ENCODE results near the gene ZNF106. TPM values are rescaled to one million over a fixed set of nuclear protein-coding genes. Genes with fewer than 3 reads are reported as not detected.
A peak's percentile ranks its signal among the peaks of the same experiment; 100 is the strongest.

The ZNF106 gene
- total and polyA plus RNA-seq, 4 donors, result 7.5 to 25.4 (median 20.5) TPM

DNA sequence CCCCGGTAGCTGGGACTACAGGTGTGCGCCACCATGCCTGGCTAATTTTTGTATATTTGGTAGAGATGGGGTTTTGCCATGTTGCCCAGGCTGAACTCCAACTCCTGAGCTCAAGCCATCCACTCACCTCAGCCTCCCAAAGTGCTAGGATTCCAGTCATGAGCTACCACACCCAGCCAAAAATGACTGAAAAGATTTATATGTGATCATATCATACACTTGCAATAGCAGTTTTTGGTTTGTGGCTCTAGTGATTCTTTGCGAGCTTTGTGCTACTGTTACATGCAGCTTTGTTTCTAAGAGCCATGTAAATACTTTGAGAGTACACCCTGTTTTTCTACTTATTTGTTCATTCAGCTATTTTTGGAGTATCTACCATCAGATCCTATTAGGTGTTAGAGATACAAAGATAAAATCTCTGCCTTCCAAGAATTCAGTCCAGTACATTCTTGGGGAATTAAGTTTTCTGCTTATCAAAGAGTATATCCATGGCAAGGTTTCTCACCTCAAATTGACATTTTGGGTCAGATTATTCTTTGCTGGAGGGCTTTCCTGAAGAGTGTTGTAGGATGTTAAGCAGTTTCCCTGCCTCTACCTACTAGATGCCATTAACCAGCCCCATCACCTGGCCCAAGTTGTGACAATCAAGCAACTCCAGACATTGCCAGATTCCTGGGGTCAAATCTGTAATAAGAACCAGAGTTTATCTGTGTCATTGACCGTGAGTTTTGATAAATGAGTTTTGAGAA lies 19.5 kb upstream of the ZNF106 start:
- no peak overlapping the region for H3K9ac ChIP-seq (ENCODE audit: low read depth in 1 of 2, low read length in 2 of 2)
- no peaks in the 10 kb centered on the region for H3K9me3 ChIP-seq (ENCODE audit: control insufficient read depth in 4 of 4, low read length in 3 of 4)
- no peak for DNase-seq (ENCODE audit: low spot score)
- TF ChIP-seq SP1 (IDR thresholded peaks at IDR 0.05), result no peak
- TF ChIP-seq, protein P1, sequence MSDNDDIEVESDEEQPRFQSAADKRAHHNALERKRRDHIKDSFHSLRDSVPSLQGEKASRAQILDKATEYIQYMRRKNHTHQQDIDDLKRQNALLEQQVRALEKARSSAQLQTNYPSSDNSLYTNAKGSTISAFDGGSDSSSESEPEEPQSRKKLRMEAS (IDR thresholded peaks at IDR 0.05), result no peak
- no peak for TF ChIP-seq TAF1 (conservative IDR thresholded peaks at IDR 0.05)
- no peak for TF ChIP-seq JUND (IDR thresholded peaks at IDR 0.05)
- H3K4me1 ChIP-seq (ENCODE audit: control insufficient read depth in 4 of 4, insufficient read depth in 4 of 4, low read length in 3 of 4), result peaks cover 0 to 7% (median 0%) of the 10 kb centered on the region in 4 donors
- 91% methylated on average over 4 of the region's 4 CpGs for WGBS
- peaks cover 0 to 10% (median 8%) of the 10 kb centered on the region in 4 donors for H3K36me3 ChIP-seq (ENCODE audit: control insufficient read depth in 4 of 4, insufficient read depth in 3 of 4, low read depth in 1 of 4, low read length in 3 of 4)
- peak overlapping the region; percentile 52 to 57 for H3K27ac ChIP-seq (ENCODE audit: low read depth in 1 of 2, low read length in 2 of 2)
- H3K27me3 ChIP-seq (ENCODE audit: control insufficient read depth in 4 of 4, insufficient read depth in 4 of 4, low read length in 3 of 4), result no peaks in the 10 kb centered on the region
- H3K4me3 ChIP-seq (ENCODE audit: low read depth in 1 of 3, low read length in 3 of 3), result no peak overlapping the region

DNA sequence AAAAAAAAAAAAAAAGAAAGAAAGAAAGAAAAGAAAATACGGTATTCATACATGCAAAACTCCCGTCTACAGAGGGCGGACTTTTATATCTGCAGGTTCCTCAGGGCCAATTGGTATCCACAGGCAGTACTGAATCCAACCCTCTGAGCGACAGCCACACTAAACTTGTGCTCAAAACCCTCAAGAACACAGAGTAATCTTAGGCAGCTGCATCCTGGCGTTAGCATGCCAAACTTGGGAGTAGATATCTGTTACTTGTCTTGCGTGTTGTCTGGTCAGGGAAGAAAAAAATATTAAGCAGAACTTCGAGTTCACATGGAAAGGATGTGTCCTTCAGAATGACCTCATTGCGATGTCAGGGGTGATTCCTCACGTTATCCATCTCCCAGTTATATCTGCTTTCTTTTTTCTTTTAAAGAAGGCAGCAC lies 17.3 kb upstream of the ZNF106 start:
- Histone ChIP-seq H3K9ac (ENCODE audit: low read depth in 1 of 2, low read length in 2 of 2) (no peak overlapping the region), H3K27me3 (ENCODE audit: control insufficient read depth in 4 of 4, insufficient read depth in 4 of 4, low read length in 3 of 4) (no peaks in the 10 kb centered on the region), H3K4me3 (ENCODE audit: low read depth in 1 of 3, low read length in 3 of 3) (no peak overlapping the region), H3K36me3 (ENCODE audit: control insufficient read depth in 4 of 4, insufficient read depth in 3 of 4, low read depth in 1 of 4, low read length in 3 of 4) (peaks cover 0 to under 1% (median 0%) of the 10 kb centered on the region in 4 donors), H3K27ac (ENCODE audit: low read depth in 1 of 2, low read length in 2 of 2) (peak overlapping the region in 1 of 2 donors; percentile 14), H3K9me3 (ENCODE audit: control insufficient read depth in 4 of 4, low read length in 3 of 4) (no peaks in the 10 kb centered on the region), H3K4me1 (ENCODE audit: control insufficient read depth in 4 of 4, insufficient read depth in 4 of 4, low read length in 3 of 4) (peaks cover 0 to 7% (median 1%) of the 10 kb centered on the region in 4 donors)
- TF ChIP-seq JUND (IDR thresholded peaks at IDR 0.05), result peak in 1 of 2 donors; percentile 14
- peak in 1 of 2 donors; percentile 15 for TF ChIP-seq RXRA (IDR thresholded peaks at IDR 0.05)
- TF ChIP-seq, protein P2, sequence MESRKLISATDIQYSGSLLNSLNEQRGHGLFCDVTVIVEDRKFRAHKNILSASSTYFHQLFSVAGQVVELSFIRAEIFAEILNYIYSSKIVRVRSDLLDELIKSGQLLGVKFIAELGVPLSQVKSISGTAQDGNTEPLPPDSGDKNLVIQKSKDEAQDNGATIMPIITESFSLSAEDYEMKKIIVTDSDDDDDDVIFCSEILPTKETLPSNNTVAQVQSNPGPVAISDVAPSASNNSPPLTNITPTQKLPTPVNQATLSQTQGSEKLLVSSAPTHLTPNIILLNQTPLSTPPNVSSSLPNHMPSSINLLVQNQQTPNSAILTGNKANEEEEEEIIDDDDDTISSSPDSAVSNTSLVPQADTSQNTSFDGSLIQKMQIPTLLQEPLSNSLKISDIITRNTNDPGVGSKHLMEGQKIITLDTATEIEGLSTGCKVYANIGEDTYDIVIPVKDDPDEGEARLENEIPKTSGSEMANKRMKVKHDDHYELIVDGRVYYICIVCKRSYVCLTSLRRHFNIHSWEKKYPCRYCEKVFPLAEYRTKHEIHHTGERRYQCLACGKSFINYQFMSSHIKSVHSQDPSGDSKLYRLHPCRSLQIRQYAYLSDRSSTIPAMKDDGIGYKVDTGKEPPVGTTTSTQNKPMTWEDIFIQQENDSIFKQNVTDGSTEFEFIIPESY (IDR thresholded peaks at IDR 0.05), result no peak
- TF ChIP-seq SP1 (IDR thresholded peaks at IDR 0.05), result peak; percentile 32
- TF ChIP-seq HNF4A (conservative IDR thresholded peaks at IDR 0.05), result no peak
- TF ChIP-seq NR2F2 (IDR thresholded peaks at IDR 0.05), result peak; percentile 87
- TF ChIP-seq TAF1 (conservative IDR thresholded peaks at IDR 0.05), result no peak
- TF ChIP-seq FOXA1 (IDR thresholded peaks at IDR 0.05), result no peak
- TF ChIP-seq, protein P3, sequence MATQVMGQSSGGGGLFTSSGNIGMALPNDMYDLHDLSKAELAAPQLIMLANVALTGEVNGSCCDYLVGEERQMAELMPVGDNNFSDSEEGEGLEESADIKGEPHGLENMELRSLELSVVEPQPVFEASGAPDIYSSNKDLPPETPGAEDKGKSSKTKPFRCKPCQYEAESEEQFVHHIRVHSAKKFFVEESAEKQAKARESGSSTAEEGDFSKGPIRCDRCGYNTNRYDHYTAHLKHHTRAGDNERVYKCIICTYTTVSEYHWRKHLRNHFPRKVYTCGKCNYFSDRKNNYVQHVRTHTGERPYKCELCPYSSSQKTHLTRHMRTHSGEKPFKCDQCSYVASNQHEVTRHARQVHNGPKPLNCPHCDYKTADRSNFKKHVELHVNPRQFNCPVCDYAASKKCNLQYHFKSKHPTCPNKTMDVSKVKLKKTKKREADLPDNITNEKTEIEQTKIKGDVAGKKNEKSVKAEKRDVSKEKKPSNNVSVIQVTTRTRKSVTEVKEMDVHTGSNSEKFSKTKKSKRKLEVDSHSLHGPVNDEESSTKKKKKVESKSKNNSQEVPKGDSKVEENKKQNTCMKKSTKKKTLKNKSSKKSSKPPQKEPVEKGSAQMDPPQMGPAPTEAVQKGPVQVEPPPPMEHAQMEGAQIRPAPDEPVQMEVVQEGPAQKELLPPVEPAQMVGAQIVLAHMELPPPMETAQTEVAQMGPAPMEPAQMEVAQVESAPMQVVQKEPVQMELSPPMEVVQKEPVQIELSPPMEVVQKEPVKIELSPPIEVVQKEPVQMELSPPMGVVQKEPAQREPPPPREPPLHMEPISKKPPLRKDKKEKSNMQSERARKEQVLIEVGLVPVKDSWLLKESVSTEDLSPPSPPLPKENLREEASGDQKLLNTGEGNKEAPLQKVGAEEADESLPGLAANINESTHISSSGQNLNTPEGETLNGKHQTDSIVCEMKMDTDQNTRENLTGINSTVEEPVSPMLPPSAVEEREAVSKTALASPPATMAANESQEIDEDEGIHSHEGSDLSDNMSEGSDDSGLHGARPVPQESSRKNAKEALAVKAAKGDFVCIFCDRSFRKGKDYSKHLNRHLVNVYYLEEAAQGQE (IDR thresholded peaks at IDR 0.05), result peak; percentile 67
- TF ChIP-seq, protein P4, sequence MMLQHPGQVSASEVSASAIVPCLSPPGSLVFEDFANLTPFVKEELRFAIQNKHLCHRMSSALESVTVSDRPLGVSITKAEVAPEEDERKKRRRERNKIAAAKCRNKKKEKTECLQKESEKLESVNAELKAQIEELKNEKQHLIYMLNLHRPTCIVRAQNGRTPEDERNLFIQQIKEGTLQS (IDR thresholded peaks at IDR 0.05), result no peak
- no peak for TF ChIP-seq FOXA2 (IDR thresholded peaks at IDR 0.05)
- TF ChIP-seq, protein P5, sequence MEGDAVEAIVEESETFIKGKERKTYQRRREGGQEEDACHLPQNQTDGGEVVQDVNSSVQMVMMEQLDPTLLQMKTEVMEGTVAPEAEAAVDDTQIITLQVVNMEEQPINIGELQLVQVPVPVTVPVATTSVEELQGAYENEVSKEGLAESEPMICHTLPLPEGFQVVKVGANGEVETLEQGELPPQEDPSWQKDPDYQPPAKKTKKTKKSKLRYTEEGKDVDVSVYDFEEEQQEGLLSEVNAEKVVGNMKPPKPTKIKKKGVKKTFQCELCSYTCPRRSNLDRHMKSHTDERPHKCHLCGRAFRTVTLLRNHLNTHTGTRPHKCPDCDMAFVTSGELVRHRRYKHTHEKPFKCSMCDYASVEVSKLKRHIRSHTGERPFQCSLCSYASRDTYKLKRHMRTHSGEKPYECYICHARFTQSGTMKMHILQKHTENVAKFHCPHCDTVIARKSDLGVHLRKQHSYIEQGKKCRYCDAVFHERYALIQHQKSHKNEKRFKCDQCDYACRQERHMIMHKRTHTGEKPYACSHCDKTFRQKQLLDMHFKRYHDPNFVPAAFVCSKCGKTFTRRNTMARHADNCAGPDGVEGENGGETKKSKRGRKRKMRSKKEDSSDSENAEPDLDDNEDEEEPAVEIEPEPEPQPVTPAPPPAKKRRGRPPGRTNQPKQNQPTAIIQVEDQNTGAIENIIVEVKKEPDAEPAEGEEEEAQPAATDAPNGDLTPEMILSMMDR (IDR thresholded peaks at IDR 0.05; ENCODE audit: low read depth, low read length, missing input control), result no peak
- no peak for TF ChIP-seq HNF4G (IDR thresholded peaks at IDR 0.05)
- TF ChIP-seq, protein P1 (IDR thresholded peaks at IDR 0.05), result no peak
- TF ChIP-seq GABPA (IDR thresholded peaks at IDR 0.05 in 1 of 2, conservative IDR thresholded peaks at IDR 0.05 in 1 of 2), result no peak
- peak in 1 of 2 donors; percentile 27 for TF ChIP-seq RAD21 (IDR thresholded peaks at IDR 0.05)
- TF ChIP-seq EGR1 (IDR thresholded peaks at IDR 0.05; ENCODE audit: low read depth in 2 of 2), result no peak
- no peak for TF ChIP-seq YY1 (IDR thresholded peaks at IDR 0.05)
- DNase-seq (ENCODE audit: low spot score), result no peak
- 70% methylated on average over 9 of the region's 9 CpGs for WGBS

Data from liver (tissue), 9 donors.